DMS153 treated with DMSO at 0.1 percent for 48 hours (cell line): ENCODE results near the gene EDEM1.
"Not testable (repeated sequence)": the region's sequence is repeated elsewhere in the genome, so short reads cannot be mapped to it uniquely, and the experiment has no call there.

Source experiments
- DNase-seq: peaks from one replicate; lab custom pipeline; 2025; ENCODE audit not compliant: unreplicated experiment; lab: John Stamatoyannopoulos, UW

EDEM1 gene

GRCh38 chr3:5229414-5229813 is 41.9 kb downstream of the EDEM1 start:
- no peak for DNase-seq

- no peak for DNase-seq
Measured at GRCh38 chr3:5231074-5231473, 43.6 kb downstream of the EDEM1 start.

- DNase-seq: no peak
Measured at GRCh38 chr3:5231487-5231886, 44.0 kb downstream of the EDEM1 start.

- DNase-seq: no peak
Measured at GRCh38 chr3:5232570-5232969, 45.1 kb downstream of the EDEM1 start.

GRCh38 chr3:5233026-5233425 is 45.5 kb downstream of the EDEM1 start:
- no peak for DNase-seq

GRCh38 chr3:5235655-5236054 is 48.1 kb downstream of the EDEM1 start:
- DNase-seq: no peak

- no peak for DNase-seq
Measured at GRCh38 chr3:5238545-5238944, 51.0 kb downstream of the EDEM1 start.

GRCh38 chr3:5239602-5240001 is 52.1 kb downstream of the EDEM1 start:
- DNase-seq: no peak

GRCh38 chr3:5240740-5241139 is 53.2 kb downstream of the EDEM1 start:
- DNase-seq: no peak

GRCh38 chr3:5242785-5243184 is 55.3 kb downstream of the EDEM1 start:
- not testable (repeated sequence) for DNase-seq

- no peak for DNase-seq
Measured at GRCh38 chr3:5245927-5246326, 58.4 kb downstream of the EDEM1 start.

- DNase-seq: no peak
Measured at GRCh38 chr3:5248822-5249221, 61.3 kb downstream of the EDEM1 start.

GRCh38 chr3:5250467-5251195 is 63.1 kb downstream of the EDEM1 start:
- DNase-seq: peak; percentile 1

GRCh38 chr3:5251196-5251583 is 63.7 kb downstream of the EDEM1 start:
- no peak for DNase-seq

- DNase-seq: no peak
Measured at GRCh38 chr3:5252131-5252530, 64.6 kb downstream of the EDEM1 start.

- no peak for DNase-seq
Measured at GRCh38 chr3:5254281-5255048, 67.0 kb downstream of the EDEM1 start.

- no peak for DNase-seq
Measured at GRCh38 chr3:5255404-5256344, 68.2 kb downstream of the EDEM1 start.

GRCh38 chr3:5258526-5258925 is 71.0 kb downstream of the EDEM1 start:
- no peak for DNase-seq

- DNase-seq: no peak
Measured at GRCh38 chr3:5260992-5261501, 73.5 kb downstream of the EDEM1 start.

- DNase-seq: no peak
Measured at GRCh38 chr3:5262507-5262906, 75.0 kb downstream of the EDEM1 start.

- DNase-seq: no peak
Measured at GRCh38 chr3:5264093-5264600, 76.6 kb downstream of the EDEM1 start.
